ENCODE results near the gene TSHZ1.

TSHZ1 gene

DNA sequence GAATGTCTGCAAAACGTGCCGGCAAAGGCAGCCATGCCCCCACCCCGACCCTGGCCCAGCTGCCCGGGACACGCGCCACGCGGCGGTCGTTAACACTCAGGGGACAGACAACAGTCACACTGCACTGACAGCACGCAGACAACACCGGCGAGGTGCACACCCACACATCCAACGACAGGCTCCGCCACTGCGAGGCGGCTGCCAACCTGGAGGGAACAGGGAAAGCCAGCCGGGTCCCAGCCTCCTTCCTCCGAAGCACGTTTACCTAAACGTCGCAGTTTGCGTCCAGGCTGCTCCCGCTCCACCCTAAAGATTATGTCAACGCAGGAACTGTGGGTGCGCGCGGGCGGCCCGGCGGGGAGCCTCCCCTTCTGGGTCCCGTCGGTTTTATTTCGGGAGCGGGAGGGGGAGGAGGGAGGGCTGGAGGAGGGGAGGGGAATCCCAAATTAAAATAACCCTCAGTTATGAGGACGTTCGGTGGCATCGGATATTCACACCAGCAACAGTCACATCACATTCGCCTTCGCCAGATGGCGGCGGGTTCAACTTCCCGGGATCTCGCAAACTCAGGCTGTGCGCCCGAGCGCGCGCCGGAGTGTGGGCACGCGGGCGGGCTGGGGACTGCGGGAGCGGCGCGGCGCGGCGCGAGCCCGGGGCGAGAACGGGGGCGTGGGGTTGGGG, 2.3 kb upstream of the TSHZ1 start:
- DNase-seq, result peak; percentile 21

DNA sequence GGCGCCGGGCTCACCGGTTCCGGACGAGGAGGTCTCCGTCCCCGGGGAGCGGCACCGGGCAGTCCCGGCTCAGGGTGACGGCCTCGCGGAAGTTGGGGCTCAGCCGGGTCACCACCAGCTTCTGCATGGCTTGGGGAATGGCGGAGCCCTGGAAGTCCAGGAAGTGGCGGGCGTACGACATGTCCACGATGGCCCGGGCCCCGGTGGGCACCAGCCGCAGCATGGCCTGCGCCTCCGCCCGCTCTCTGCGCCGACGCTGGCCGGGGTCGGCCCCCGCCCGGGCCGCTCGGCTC, 1.8 kb upstream of the TSHZ1 start:
- peak; percentile 11 for DNase-seq

DNA sequence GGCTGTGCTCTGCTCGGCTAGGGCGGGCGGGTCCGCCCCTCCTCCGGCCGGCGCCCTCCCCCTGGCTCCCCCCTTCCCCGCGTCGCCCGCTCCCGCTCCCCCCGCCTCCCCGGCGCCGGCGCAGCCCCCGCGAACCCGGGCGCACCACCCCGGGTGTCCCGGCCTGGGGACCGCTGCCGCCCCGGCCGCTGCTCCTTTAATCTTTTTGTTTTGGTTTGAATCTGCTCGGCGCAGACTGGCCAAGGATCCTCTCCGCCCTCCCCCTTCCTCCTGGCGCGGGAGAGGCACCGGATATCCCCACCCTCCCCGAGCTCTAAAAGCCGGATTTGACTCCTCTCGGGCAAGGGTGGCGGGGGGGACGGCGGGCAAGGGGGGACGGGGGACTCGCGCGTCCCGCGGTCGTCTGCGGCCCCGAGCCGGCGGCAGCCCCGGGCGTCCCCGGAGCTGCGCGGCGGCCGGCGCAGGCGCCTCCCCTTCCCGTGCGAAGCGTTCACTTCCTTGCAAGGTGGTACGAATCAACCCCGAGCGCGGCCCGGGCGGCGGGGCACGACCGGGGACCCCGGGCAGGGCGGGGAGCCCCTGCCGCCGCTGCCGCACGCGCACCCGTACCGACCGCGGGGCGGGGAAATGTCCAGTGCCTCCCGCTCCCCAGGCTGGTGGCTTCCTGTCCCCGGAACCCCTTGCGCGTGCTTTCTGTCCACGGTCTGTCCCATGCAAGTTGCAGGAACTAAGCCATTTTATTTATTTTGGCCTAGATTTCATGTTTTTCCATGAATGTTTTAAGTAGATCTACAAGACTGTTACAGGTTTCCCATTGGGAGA, 1.3 kb upstream of the TSHZ1 start, which contains the start of gene PTGR3:
TSS of gene PTGR3 (minus strand) at position 11 of the 822 bp plus-strand sequence. CDS start 81 bp downstream, outside the sequence.
- peak; percentile 52 for DNase-seq

DNA sequence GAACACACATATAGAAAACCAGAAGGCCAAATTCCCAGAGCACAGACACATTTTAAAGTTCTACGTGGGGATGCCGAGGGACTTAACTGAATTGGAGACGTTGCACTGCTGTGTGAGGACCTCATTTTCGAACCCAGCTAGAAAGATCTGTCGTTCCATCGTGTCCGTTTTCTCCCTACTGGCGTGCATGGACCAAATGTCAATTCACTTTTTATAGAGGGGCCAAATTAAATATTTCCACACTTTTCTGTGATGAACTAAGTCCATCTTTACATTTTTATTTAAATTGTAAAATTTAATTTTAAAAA, 692 bp upstream of the TSHZ1 start:
- no peak for DNase-seq

DNA sequence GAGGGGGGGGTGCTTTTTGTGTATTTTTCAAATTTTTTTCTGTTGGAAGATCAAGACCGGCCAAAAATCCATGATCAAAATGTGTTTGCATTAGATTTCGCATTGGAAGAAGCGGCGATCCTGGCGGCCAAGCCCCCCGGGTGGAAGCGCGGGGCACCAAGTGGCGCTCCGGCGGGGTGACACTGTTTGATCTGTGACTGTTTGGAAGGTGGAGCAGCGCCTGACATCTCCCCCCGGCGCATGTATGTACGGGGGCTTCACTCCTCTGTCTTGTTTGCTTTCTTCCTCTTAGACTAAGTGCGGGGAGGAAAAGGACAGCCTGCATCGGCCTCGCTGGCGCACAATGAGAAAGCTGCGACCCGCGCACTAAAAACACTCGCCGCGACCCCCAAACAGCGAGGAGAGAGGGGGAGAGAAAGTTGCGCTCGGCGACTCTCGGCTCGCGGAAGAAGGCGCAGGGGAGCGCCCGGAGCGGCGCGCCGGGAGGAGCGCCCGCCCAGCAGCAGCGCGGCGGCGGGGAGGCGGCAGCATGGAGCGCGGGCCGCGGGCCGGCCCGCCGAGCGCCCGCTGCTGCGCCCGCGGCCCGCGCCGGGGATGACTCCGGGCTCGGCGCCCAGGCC, 515 bp downstream of the TSHZ1 start:
- no peak for DNase-seq

DNA sequence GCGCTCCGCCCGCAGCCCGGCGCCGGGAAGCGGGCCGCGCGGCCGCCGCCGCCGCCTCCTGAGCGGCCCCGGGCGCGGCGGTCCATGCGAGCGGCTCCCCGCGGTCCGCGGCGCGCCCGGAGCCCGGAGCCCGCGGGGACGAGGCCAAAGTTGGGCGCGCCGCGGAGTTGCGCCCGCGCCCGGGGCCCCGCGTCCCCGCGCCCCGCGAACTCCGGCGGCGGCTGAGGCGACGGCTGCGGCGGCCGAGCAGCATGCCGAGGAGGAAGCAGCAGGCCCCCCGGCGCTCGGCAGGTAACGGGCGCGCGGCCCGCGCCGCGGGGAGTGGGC, 992 bp downstream of the TSHZ1 start:
- no peak for DNase-seq

DNA sequence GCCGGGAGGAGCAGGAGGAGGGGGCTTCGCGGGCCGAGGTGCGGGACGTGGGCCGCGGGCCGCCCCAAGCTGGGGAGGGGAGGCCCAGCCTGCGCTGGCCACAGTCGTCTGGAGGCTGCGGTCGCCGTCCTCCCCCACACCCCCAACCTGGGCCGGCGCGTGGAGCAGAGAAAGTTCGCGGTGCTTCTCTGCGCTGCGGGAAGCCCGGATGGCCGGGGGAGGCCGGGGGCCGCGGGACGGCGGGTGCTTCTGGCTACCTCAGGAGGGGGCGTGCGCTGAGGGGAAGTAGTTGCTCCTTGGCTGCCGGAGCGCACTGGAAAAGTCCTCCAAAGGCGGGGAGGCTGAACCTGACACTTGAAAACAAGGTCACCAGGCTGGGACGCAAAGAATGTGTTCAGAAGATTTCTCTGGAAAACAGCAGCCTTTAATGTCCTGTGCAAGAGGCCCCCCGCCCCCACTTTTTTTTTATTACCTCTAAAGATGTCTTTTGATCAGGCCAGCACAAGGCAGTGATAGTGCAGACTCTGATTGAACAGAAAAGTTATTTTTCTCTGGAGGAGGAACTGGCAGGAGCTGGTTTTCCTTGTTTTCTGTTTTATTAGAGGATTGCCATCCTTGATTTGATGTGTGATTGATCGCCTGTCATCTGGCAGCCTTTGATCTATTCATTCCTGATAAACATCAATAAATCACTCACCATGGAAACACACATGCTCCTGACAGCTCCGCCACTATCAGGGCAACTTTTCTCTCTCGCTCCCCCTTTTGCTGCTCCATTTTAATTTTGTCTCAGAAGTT, 1.6 kb downstream of the TSHZ1 start:
- no peak for DNase-seq

DNA sequence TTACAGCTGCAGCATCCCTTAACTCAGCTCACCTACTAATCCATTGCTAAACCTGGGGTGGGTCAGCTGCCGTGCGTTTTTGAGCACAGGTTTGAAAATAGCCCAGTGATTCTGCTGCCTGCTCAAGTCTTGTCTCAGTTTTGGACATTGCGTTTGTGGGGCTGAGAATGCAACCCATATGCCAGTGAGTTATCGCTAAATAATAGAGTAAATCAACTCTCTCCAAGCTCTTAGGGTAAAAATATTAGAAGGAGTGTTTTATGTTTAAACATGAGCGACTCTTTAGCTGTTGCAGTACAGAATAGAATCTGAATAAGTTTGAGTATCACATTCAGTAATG, 2.1 kb downstream of the TSHZ1 start:
- DNase-seq, result no peak

DNA sequence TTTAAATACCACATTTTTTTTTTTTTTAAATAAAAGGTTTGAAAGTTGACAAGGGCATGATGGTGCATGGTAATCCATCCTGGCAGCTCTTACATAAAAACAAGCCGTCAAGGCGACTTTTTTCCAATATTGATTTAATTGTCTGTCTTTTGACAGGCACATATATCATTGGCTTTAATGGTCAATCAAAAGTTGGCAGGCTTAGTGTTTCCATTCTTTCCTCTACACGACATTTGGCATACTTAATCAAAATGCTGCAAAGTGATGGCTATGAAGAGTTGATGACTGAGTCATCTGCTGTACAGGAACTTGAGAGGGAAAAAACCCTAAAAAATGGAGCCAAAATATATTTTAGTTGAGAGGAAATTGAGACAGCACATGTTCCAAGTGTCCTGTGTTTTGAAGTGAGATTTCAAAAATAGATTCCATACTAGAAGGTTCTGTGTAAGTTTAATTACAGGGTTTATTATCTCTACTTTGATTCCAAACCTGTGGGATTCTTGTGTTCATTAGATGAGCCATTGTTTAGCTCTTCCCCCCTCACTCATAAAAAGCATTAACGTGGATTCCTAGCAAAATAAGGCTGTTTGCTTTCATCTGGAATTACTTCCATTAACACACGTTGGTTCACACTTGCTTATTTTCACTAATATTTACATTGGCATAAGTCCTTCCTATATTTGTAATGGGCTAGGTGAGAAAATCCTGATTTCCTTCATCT, 3.2 kb downstream of the TSHZ1 start:
- no peak for DNase-seq

DNA sequence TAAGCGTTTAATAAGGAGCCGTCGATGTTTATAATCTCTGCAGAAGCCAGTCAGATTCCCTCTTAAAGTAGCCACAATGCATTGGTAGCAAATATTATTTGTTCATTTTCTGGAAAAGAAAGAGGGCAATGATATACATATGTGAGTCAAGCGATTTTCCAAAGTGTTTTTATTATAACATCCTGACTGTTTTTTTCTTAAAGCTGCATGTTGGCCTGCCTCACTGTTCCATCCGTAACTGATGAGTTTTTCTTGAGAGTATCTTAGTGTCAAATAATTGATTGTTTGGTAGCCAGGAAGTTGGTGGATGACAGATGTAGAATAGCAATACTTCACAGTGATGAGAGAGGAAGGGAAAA, 3.7 kb downstream of the TSHZ1 start:
- DNase-seq, result no peak

DNA sequence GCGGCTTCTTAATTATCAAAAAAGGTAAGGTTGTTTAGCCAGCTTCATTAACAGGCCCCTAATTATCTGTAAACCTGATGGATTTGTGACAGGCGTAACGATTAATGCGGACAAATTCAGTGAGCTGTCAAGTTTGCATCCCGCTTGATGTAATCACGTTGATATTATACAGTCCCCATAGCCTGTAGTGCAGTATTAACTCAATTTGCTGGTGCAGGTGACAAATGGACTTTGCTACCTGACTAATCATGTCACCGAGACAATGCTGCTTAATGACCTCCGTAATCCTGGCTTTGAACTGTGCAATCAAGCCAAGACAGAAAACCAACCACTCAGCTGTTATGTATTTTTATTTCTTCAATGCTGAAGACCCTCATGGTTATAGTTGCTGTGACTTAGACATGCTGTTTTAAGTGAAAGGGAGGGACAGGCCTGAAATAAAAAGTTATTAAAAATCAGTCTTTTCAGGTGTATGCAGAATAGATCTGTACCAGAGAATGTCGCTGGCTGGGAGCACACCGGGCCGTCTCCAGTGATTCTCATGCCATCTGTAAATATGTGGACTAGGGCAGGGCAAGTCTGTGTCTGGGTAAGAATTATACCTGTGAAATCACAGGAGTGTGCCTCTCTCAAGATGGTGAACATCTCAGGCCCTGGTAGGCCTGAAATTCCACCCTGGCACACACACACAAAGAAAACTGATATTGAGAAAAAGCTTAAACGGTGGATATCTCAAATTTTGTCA, 4.3 kb downstream of the TSHZ1 start:
- DNase-seq, result no peak

DNA sequence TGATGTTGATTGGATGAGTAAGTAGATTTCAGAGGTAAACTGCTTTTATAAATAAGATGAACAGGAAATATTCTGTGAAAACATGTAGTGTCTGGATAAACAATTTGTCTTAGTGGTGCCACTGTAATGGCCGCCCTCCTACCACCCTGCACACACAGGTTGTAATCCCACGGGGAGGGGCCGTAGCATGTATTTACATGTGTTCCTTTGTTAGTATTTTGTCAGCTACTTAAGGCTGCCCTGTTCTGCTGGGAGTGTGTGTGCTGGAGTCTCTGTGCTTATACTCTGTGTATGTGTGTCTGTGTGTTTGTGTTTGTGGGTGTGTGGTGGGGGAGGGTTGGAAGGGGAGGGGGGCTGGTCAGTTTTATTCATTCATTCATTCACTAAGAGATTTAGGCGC, 5.1 kb downstream of the TSHZ1 start:
- no peak for DNase-seq

DNA sequence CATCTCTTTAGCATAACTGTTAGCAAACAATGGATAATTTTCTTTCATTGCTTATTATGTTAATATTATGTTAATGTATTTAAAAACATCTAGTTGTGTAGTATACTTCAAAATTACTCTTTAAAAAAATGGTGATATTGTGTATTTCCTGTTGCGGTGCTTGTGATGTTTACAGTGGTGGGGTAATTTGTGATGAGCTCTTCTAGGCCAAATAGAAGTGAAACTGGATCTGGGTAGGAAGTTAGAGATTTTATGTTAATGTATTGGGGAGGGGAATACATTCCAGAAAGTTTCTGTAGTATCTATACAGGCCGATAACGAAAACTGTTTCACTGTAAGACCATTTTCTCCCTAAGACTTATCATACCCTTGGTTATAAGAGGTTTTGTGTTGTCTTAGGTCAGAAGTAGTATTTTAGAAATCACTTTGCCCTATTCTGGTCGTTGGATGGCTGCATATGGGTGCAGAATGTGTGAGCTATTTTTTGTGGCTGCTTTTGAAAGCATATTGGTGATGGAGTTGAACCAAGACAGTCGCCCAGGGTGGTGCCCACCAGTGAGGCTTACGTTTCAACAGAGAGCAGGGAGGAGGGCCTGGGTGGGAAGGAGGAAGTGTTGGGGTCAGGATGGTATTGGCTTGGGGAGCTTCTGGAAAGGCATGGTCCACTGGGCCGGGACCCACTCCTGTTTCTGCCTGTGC, 5.8 kb downstream of the TSHZ1 start:
- no peak for DNase-seq

DNA sequence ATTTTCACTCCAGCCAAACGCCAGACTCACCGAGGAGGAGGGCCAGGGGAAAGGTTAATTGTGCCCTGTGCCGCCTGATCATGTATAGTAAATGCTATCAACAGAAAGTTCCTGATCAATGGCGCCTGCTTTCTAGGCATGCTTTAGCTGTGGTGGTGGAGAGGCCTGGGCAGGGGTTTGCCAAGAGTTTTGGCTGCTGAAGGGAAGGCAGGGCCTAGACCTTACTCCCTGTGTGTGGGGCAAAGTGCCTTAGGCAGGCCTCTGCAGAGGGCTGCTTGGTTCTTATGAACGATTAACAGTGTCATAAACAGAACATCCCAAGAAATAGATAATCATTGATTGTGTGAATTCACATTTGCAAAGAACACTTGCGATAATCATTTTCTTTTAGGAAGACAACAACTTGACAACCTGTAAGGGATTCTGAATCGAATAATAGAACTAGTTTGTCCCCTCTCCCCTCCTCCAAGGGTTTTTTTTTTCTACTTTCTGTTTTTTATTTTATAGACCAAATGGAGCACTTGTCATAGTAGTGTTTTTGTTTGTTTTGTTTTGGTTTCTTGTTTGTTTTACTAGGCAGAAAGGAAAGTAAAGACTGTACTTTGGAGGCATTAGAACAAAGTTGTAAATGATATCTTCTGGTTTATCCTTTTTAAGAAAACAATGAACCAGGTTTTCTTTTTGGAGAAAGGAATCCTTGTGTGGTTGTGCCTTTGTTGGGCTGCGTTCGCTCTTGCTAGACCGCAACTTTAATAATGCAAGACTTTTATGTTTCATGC, 6.5 kb downstream of the TSHZ1 start:
- DNase-seq, result no peak

DNA sequence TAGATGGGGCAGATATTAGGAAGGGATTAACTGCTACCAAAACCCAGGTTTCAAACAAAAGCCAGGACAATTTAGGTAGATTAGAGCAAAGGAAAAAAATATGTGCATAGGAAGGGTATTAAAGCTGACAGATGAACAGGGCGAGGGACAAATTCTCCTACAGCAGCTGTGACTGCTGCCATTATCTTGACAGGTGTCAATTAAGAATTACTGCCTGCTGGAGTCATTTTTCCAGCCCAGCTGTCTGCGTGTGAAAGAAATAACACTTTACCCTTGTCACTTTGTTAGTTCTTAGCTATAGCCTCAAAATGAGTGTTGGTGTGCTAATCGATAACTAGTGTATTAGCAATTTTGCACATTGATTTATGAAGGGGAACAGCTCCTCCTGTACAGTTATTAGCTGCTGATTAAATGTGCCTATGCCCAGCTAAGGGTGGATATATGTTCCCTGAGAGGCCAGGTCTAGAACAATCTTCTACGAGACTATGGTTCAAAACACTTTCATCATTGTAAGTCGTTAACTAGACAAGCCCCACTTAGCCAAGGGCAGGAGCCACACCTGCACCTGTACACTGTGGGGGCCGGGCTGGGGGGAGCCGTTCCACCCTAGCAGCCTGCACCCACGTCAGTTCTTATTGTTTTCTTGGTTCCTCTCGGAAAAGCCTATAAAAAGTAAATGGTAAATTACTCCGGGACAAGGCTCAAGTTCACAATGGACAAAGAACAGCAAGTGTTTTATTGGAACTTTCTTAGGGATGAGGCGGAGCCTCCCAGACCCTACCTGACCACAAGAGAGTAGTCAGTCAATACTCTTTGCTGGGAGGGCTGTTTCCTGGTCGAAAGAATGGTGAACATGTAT, 7.7 kb downstream of the TSHZ1 start:
- no peak for DNase-seq

DNA sequence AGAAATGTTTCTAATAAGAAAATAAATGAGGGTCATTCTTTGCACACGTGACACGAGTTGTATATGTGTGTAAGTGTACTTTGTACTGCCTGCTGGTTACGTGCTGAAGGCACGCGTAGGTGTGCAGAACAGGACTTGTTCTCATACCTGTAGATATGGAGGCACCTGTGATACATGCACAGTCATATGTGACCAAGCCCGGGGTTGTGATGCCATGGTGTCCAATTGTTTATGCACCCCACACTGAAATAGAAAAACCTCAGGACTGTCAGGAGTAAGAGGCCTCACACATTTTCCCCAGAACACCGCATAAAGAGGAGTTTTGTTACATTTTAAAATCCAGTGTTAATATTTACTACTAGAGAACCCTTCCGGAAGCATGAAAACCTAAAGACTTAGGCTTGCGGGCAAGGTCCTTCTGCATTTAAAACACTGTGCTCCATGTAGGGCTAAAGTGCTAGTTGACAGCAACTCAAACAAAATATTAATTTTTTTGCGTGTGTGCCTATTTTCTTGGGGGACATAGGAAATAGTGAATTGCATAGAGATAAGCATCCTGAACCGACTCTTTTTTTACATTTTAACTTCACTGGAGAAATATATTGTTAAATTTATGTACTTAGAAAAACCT, 9.3 kb downstream of the TSHZ1 start:
- no peak for DNase-seq

DNA sequence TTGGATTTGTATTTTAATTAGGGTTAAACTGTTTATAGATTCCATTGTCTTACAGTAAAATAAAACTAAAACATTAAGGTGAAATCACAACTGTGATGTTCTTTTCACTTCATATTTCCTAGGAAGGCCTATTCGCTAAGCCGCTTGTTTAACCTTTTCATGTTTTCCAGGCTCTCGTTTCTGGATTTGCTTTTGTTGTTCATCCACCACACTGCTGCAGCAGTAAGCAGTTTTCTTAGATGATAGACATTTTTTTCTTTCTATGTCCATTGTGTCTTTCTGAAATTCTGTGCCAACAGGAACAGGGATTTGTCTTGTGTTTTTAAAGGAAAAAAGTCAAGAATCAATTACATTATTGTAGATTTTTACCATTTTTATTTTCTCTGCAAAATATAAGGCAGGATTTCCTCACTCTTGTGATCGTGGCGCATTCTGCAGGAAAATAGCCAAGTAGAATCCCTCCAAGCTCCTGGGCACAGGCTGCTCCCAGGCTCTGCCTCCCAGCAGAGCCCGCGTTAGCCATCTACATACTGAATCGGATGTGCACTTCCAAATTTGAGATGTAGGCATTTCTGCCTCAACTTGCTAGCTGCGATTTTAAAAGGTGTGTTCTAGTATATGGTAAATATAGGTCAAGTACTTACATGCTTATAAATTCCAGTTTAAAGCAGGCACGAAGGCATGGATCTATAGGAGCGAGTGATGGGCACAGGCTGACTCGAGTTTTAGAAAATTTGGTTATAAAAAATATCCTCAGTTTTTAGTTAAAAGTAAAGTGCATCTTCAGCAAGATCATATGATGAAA, 10.2 kb downstream of the TSHZ1 start:
- no peak for DNase-seq

DNA sequence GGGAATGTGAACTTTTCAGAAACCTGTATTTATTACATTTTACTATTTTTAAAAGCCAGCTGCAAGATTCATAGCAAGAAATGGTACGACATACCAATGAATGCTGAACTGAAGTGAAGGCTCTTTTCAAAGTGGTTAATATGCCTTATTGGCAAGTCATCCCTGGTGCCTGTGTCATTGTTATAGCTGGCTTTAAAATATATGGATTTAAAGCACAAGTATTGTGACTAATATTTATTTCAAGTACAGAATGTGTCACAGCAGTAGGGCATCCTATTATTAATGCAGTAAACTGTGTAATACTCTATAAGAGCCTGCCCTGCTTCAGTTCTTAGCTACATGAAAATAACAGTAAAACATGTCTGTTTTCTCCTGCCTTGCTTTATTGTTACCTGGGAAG, 10.8 kb downstream of the TSHZ1 start:
- DNase-seq, result no peak

DNA sequence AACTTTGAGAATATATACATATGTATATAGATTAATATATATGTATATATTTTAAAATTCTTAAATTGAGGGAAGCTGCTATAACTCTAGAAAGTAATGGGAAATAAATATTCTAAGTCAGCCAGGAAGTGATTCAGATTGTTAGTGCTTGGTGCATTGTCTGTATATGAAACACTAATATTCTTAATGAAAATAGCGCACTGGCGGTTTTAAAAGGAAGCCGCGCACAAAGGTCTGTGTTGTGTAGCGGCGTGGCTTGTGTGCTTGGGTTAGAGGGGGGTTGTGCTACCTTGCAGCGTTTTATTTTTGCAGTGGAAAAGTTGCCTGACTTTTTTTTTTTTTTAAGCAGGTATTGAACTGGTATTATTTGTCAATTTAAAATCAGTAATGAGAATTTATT, 11.3 kb downstream of the TSHZ1 start:
- no peak for DNase-seq

Data from activated CD4-positive, alpha-beta T cell treated with anti-CD3 and anti-CD28 coated beads for 1 hour (primary cell).